Panc1 (cell line): ENCODE data around the gene KBTBD4. TPM values are rescaled to one million over a fixed set of nuclear protein-coding genes. Genes with fewer than 3 reads are reported as not detected.

Experiments used
- ATAC-seq: fragments of 200-7000 bp; cut with Tn5 transposase; 2 replicates; pipeline ENCODE4 v1.9.1; 2020; ENCODE audit warnings: mild to moderate bottlenecking, moderate library complexity
- BruUV-seq: library from RNA; stranded (reverse); fragments of 400-500 nt; replicated peaks from 2 replicates; lab custom pipeline; 2021; lab: Mats Ljungman, UMichigan
- CTCF ChIA-PET: fragments of 300-600 bp; sonication (Branson Sonifier 250); formaldehyde crosslinking; loops from one replicate; lab custom pipeline; 2022; ENCODE audit warnings: antibody characterized with exemption; lab: Charles Lee
- POLR2A ChIA-PET: fragments of 300-600 bp; sonication (Branson Sonifier 250); formaldehyde crosslinking; loops from one replicate; lab custom pipeline; 2022; ENCODE audit warnings: antibody characterized with exemption; lab: Charles Lee
- DNase-seq: peaks from one replicate; pipeline ENCODE4 v3.0.0-alpha.2; 2010; ENCODE audit warnings: low read depth, low spot score
- H3K27ac ChIP-seq: 2 replicates; pipeline ENCODE4 v1.5.1; 2011; ENCODE audit warnings: mild to moderate bottlenecking, low read length, inconsistent platforms
- H3K27me3 ChIP-seq: fragments of 200-500 bp; sonication (Bioruptor generic); 2 replicates; pipeline ENCODE4 v1.6.0; 2014; ENCODE audit warnings: low read length, inconsistent platforms; ENCODE audit not compliant: control insufficient read depth, insufficient read depth
- H3K36me3 ChIP-seq: fragments of 200-500 bp; sonication (Bioruptor generic); 2 replicates; pipeline ENCODE4 v1.5.1; 2014; ENCODE audit warnings: inconsistent platforms, mild to moderate bottlenecking, low read length, moderate library complexity; ENCODE audit not compliant: control insufficient read depth, insufficient read depth
- H3K4me1 ChIP-seq: 2 replicates; pipeline ENCODE4 v1.5.1; 2011; ENCODE audit warnings: inconsistent platforms, mild to moderate bottlenecking, low read length, moderate library complexity; ENCODE audit not compliant: control insufficient read depth, insufficient read depth
- H3K4me3 ChIP-seq, 2 experiments: 2 replicates each; pipeline ENCODE4 v1.5.1; 2011 to 2012; ENCODE audit warnings: low read depth in 2 of 2, low read length in 2 of 2, mild to moderate bottlenecking in 2 of 2, inconsistent platforms in 1 of 2, moderate library complexity in 1 of 2
- H3K9me3 ChIP-seq: fragments of 200-500 bp; sonication (Bioruptor generic); 2 replicates; pipeline ENCODE4 v1.5.1; 2014; ENCODE audit warnings: low read depth, mild to moderate bottlenecking, inconsistent platforms, low read length, moderate library complexity; ENCODE audit not compliant: control insufficient read depth, insufficient read depth
- CTCF ChIP-seq: fragments of 450-650 bp; IDR thresholded peaks from 2 replicates; pipeline ENCODE4 v1.5.1; 2017; ENCODE audit warnings: mild to moderate bottlenecking
- POLR2AphosphoS5 ChIP-seq: IDR thresholded peaks from 2 replicates; pipeline ENCODE4 v1.6.1; 2012; ENCODE audit warnings: mild to moderate bottlenecking, low read depth, low read length, moderate library complexity
- REST ChIP-seq, 2 experiments: IDR thresholded peaks; 2 replicates each; pipeline ENCODE4 v1.6.1; 2011 to 2012; ENCODE audit warnings: low read depth in 2 of 2, control low read depth in 1 of 2, low read length in 1 of 2, mild to moderate bottlenecking in 1 of 2, moderate library complexity in 1 of 2; ENCODE audit not compliant: insufficient read depth in 1 of 2
- SIN3A ChIP-seq: IDR thresholded peaks from 2 replicates; pipeline ENCODE4 v1.6.1; 2012; ENCODE audit warnings: low read depth, mild to moderate bottlenecking, low read length, moderate library complexity, borderline replicate concordance; ENCODE audit not compliant: insufficient read depth
- TCF7L2 ChIP-seq: IDR thresholded peaks from 2 replicates; pipeline ENCODE4 v1.6.1; 2011; ENCODE audit warnings: mild to moderate bottlenecking, low read depth, low read length, inconsistent platforms
- in situ Hi-C: cut with HindIII; loops from 2 replicates; pipeline ENCODE4 v1.10.0; 2016; ENCODE audit warnings: low sequenced_read_pairs, low pct_unique_long_range_greater_than_20kb
- intact Hi-C: fragments of 100-400 bp; cut with micrococcal nuclease; formaldehyde crosslinking; loops from one replicate; pipeline ENCODE4 v1.10.0; 2022; ENCODE audit not compliant: unreplicated experiment
- total RNA-seq: library from RNA; stranded (reverse); gene quantifications from one replicate; pipeline ENCODE4 v1.2.1, GENCODE V29; 2021; ENCODE audit not compliant: unreplicated experiment

Gene KBTBD4
- total RNA-seq, 1 experiment from 2014 or later, result 23.2 TPM

DNA sequence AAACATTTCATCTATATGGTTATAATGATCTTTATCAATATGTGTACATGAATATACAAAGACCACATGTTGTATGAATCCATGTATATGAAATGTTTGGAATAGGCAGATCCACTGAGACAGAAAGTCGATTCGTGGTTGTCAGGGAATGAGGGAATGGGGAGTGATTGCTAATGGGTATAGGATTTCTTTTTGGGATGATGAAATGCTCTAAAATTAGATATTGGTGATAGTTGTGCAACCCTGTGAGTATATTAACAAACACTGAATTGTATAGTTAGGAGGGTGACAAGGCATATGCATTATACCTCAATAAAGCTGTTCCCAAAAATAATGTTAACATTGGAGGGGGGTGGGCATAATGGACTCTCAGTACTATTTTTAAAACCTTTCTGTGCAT is 18.3 kb downstream of the KBTBD4 start:
- in situ Hi-C loops, result no loop called here
- ChIA-PET CTCF (no interaction called here), POLR2A (no interaction called here)
- no peaks in the 10 kb centered on the region for H3K27me3 ChIP-seq
- DNase-seq (no peak), ATAC-seq (no peak)
- intact Hi-C loops, result no loop called here
- no peak for TF ChIP-seq POLR2AphosphoS5
- TF ChIP-seq TCF7L2, result no peak
- no peak for TF ChIP-seq REST (IDR thresholded peaks at IDR 0.05; ENCODE audit: insufficient read depth in 1 of 2, low read depth in 2 of 2, low read length in 1 of 2)
- TF ChIP-seq CTCF, result no peak
- no peak for TF ChIP-seq SIN3A
- H3K27ac ChIP-seq, result no peak overlapping the region
- BruUV-seq, result TSS peak; percentile 42
- no peak overlapping the region for H3K4me3 ChIP-seq
- no peaks in the 10 kb centered on the region for H3K36me3 ChIP-seq
- no peaks in the 10 kb centered on the region for H3K9me3 ChIP-seq
- no peaks in the 10 kb centered on the region for H3K4me1 ChIP-seq

DNA sequence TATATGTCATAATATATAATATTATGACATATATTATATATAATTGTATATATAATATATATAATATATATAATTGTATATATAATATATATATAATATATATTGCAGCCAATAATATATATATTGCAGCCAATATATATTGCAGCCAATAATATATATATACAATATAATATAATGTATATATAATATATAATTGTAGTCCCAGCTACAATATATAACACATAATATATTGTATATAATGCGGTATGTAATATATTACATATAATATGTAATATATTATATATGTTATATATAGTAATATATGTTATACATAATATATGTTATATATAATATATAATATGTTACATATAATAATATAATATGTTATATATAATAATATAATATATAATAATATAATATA is 20.1 kb downstream of the KBTBD4 start:
- no TSS peak for BruUV-seq
- in situ Hi-C loops, result no loop called here

More for the DNA sequence above, 20.1 kb downstream of the KBTBD4 start:
- DNase-seq, result no peak
- intact Hi-C loops, result no loop called here
- POLR2A ChIA-PET, result no interaction called here
- TF ChIP-seq SIN3A (no peak), POLR2AphosphoS5 (no peak), CTCF (no peak), REST (IDR thresholded peaks at IDR 0.05; ENCODE audit: insufficient read depth in 1 of 2, low read depth in 2 of 2, low read length in 1 of 2) (no peak), TCF7L2 (no peak)
- Histone ChIP-seq H3K4me1 (peaks cover 3% of the 10 kb centered on the region), H3K27me3 (no peaks in the 10 kb centered on the region), H3K36me3 (no peaks in the 10 kb centered on the region), H3K4me3 (no peak overlapping the region), H3K27ac (no peak overlapping the region), H3K9me3 (no peaks in the 10 kb centered on the region)
- ATAC-seq, result no peak
- CTCF ChIA-PET, result no interaction called here
